Measurements from ENCODE around the gene CAMKK1.

- TF ChIP-seq POLR2AphosphoS5 (IDR thresholded peaks at IDR 0.05): no peak
- TF ChIP-seq EP300 (IDR thresholded peaks at IDR 0.05): no peak
- TF ChIP-seq CTCF (IDR thresholded peaks at IDR 0.05): no peak
Observed at GRCh38 chr17:3875317-3875716, 17.5 kb downstream of the CAMKK1 start.
